Daoy (cell line): ENCODE data around the gene CYBA. TPM values are rescaled to one million over a fixed set of nuclear protein-coding genes. Genes with fewer than 3 reads are reported as not detected.

Source experiments
- DNase-seq: peaks from one replicate; pipeline ENCODE4 v3.0.0-alpha.2; 2015; ENCODE audit warnings: low read depth
- total RNA-seq: library from RNA; depleted of rRNA; stranded (reverse); fragments of >200 nt; shearing (Covaris generic); gene quantifications from 2 replicates; pipeline ENCODE4 v1.2.3, GENCODE V29; 2014; rRNA removed

CYBA gene
- total RNA-seq, 1 experiment from 2014 or later = 259 TPM

DNA sequence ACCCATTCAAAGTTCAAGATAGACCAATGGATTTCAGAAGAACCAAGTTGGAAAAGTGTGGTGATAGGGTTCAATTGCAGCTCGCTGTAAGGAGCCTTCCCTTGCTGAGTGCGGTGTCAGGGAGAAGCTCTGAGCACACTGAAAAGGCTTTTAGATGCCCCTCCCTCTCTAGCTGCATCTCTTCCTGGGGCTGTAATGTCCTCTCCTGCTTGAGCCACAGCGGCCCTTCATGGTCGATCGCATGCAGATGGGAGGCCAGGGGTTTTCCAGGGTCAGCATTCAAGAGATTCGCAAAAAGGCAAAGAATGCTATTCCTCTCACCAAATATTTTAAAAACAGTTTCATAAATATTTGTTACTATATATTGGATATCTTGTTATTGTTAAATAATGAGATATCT is 56.9 kb downstream of the CYBA start:
- DNase-seq = no peak

- no peak for DNase-seq
Measured at GRCh38 chr16:88593489-88593888, 57.4 kb downstream of the CYBA start.

Other genes with a start within 250 kb of the CYBA start
- 0.30 and 0.40 TPM in 2 replicates for gene ZFPM1, start 197.8 kb downstream of the CYBA start, total RNA-seq
- 12.6 and 28.6 TPM in 2 replicates for gene ZC3H18, start 80.7 kb downstream of the CYBA start, total RNA-seq
- not detected in 2 replicates for gene IL17C, start 12.5 kb downstream of the CYBA start, total RNA-seq
- gene MVD, start 12.0 kb upstream of the CYBA start, total RNA-seq = 27.3 and 27.7 TPM in 2 replicates
- gene SNAI3, start 35.5 kb upstream of the CYBA start, total RNA-seq = not detected in 2 replicates
- gene RNF166, start 55.4 kb upstream of the CYBA start, total RNA-seq = 16.5 and 18.5 TPM in 2 replicates
- 17.4 and 22.0 TPM in 2 replicates for gene CTU2, start 55.5 kb upstream of the CYBA start, total RNA-seq
- gene PIEZO1, start 134.2 kb upstream of the CYBA start, total RNA-seq = 62.9 and 70.8 TPM in 2 replicates
- 23.1 and 30.6 TPM in 2 replicates for gene CDT1, start 152.7 kb upstream of the CYBA start, total RNA-seq
- 106 and 112 TPM in 2 replicates for gene APRT, start 160.9 kb upstream of the CYBA start, total RNA-seq
- gene GALNS, start 205.9 kb upstream of the CYBA start, total RNA-seq = 4.5 and 8.4 TPM in 2 replicates
- 27.7 and 31.6 TPM in 2 replicates for gene TRAPPC2L, start 206.1 kb upstream of the CYBA start, total RNA-seq
- not detected in 2 replicates for gene PABPN1L, start 215.6 kb upstream of the CYBA start, total RNA-seq